SK-N-SH treated with all-trans-retinoic acid at 6 μM for 48 hours (cell line): ENCODE measurements around the gene MTA3.

Source experiments
- ARNTL ChIP-seq: fragments of 450-650 bp; formaldehyde crosslinking; IDR thresholded peaks from 2 replicates; pipeline ENCODE4 v1.5.0; 2020; ENCODE audit warnings: low read depth, mild to moderate bottlenecking, moderate library complexity, borderline replicate concordance
- PPARA ChIP-seq: fragments of 250-450 bp; sonication (Bioruptor Pico); IDR thresholded peaks from 2 replicates; pipeline ENCODE4 v1.5.0; 2020; ENCODE audit warnings: mild to moderate bottlenecking, borderline replicate concordance
- ZC3H10 ChIP-seq: fragments of 250-450 bp; sonication (Bioruptor Pico); IDR thresholded peaks from 2 replicates; pipeline ENCODE4 v1.5.1; 2021; ENCODE audit warnings: mild to moderate bottlenecking, moderate library complexity
- TF ChIP-seq, protein P1 (sequence below): fragments of 250-450 bp; sonication (Bioruptor Pico); IDR thresholded peaks from 2 replicates; pipeline ENCODE4 v1.5.1; 2020; ENCODE audit warnings: low read depth, mild to moderate bottlenecking, moderate library complexity
- TF ChIP-seq, protein P2 (sequence below): fragments of 250-450 bp; sonication (Bioruptor Pico); IDR thresholded peaks from 2 replicates; pipeline ENCODE4 v1.8.0; 2020; ENCODE audit warnings: mild to moderate bottlenecking, moderate library complexity, borderline replicate concordance

DNA sequence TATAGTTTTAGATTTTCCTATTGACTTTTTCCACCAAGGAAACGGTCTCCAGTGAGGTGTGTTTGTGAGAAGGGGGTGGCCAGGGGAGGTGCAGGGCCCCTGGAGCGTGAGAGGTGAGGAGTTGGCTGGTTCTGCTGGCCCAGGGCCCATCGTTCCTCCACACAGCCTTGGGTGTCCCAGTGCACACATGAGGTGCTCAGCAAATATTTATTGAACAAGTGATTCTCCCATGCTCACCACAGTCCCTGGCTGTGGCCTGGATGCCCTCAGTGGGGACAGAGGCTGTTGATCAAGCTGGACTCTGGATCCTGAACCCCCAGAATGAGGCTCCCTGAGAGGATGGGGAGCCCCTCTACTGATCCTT lies 219.0 kb downstream of the MTA3 start:
- TF ChIP-seq, protein P1, sequence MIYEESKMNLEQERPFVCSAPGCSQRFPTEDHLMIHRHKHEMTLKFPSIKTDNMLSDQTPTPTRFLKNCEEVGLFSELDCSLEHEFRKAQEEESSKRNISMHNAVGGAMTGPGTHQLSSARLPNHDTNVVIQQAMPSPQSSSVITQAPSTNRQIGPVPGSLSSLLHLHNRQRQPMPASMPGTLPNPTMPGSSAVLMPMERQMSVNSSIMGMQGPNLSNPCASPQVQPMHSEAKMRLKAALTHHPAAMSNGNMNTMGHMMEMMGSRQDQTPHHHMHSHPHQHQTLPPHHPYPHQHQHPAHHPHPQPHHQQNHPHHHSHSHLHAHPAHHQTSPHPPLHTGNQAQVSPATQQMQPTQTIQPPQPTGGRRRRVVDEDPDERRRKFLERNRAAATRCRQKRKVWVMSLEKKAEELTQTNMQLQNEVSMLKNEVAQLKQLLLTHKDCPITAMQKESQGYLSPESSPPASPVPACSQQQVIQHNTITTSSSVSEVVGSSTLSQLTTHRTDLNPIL (CRISPR knock-in tag): no peak
- TF ChIP-seq ZC3H10 (CRISPR knock-in tag) (no peak), PPARA (CRISPR knock-in tag) (no peak), ARNTL (CRISPR knock-in tag) (no peak)
- TF ChIP-seq, protein P2, sequence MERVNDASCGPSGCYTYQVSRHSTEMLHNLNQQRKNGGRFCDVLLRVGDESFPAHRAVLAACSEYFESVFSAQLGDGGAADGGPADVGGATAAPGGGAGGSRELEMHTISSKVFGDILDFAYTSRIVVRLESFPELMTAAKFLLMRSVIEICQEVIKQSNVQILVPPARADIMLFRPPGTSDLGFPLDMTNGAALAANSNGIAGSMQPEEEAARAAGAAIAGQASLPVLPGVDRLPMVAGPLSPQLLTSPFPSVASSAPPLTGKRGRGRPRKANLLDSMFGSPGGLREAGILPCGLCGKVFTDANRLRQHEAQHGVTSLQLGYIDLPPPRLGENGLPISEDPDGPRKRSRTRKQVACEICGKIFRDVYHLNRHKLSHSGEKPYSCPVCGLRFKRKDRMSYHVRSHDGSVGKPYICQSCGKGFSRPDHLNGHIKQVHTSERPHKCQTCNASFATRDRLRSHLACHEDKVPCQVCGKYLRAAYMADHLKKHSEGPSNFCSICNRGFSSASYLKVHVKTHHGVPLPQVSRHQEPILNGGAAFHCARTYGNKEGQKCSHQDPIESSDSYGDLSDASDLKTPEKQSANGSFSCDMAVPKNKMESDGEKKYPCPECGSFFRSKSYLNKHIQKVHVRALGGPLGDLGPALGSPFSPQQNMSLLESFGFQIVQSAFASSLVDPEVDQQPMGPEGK: no peak
